HepG2 (cell line): ENCODE measurements around the gene BPIFA2.

ENCODE experiments used
- BATF2 ChIP-seq: sonication (generic); formaldehyde crosslinking; IDR thresholded peaks from 2 replicates; pipeline ENCODE4 v1.8.0; 2022; ENCODE audit warnings: mild to moderate bottlenecking, missing genetic modification reagents, moderate library complexity
- CTCF ChIP-seq: sonication (generic); formaldehyde crosslinking; IDR thresholded peaks from 2 replicates; pipeline ENCODE4 v1.5.0; 2020; ENCODE audit warnings: mild to moderate bottlenecking, missing genetic modification reagents, moderate library complexity
- MAFK ChIP-seq, 2 experiments: IDR thresholded peaks in 1 of 2; conservative IDR thresholded peaks in 1 of 2; 2 replicates each; pipeline ENCODE4 v1.6.1; 2011; ENCODE audit warnings: improper control_type of control experiment in 2 of 2, low read length in 2 of 2
- SIN3A ChIP-seq: IDR thresholded peaks from 2 replicates; pipeline ENCODE4 v1.6.1; 2011; ENCODE audit warnings: low read depth, mild to moderate bottlenecking, control low read depth, low read length, borderline replicate concordance
- SMC3 ChIP-seq: IDR thresholded peaks from 2 replicates; pipeline ENCODE4 v1.6.1; 2011; ENCODE audit warnings: low read length, improper control_type of control experiment
- TAF1 ChIP-seq: sonication (generic); formaldehyde crosslinking; IDR thresholded peaks from 2 replicates; pipeline ENCODE4 v1.4.0; 2020; ENCODE audit warnings: missing genetic modification reagents

GRCh38 chr20:33130568-33131061 lies 37.3 kb upstream of the BPIFA2 start:
- no peak for TF ChIP-seq BATF2 (CRISPR knock-in tag)
- no peak for TF ChIP-seq CTCF
- no peak for TF ChIP-seq SMC3
- no peak for TF ChIP-seq SIN3A
- TF ChIP-seq MAFK (conservative IDR thresholded peaks at IDR 0.05 in 1 of 2, IDR thresholded peaks at IDR 0.05 in 1 of 2; ENCODE audit: low read length in 2 of 2): no peak
- TF ChIP-seq TAF1: no peak
